ENCODE results near the gene CAMKMT. TPM values are rescaled to one million over a fixed set of nuclear protein-coding genes. Genes with fewer than 3 reads are reported as not detected.

The CAMKMT gene
- total RNA-seq, 1 experiment from 2014 or later: 17.4 TPM

DNA sequence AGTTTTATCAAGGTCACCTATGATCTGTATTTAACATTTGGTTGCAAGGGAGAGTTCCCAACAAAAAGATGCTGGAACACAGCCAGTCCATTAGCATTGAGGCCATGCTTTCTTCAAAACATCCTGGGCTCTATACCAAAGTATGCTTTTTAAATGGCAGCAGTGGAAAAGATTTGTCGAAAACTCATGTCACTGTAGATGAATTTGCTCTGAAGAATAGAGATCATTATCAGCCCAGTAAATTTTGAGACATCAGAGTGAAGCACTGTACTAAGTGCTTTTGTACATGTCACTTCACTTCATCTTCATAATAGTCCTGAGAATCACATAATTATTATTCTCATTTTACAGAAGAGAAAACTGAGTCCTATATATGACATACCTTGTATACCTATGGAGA lies 189.8 kb downstream of the CAMKMT start:
- no peak overlapping the region for H3K27ac ChIP-seq (ENCODE audit: insufficient read length, low read depth, low read length)
- peaks cover 0 to 4% (median 3%) of the 10 kb centered on the region in 3 experiments; a peak in 4 of 7 replicates for H3K36me3 Mint-ChIP-seq (ENCODE audit: insufficient read depth in 1 of 3, low read depth in 3 of 3)
- no CpG with 5 or more reads among the region's 1 CpG for WGBS (ENCODE audit: extremely low coverage, insufficient read length, low lambda C conversion rate)
- no peaks in the 10 kb centered on the region for H3K27me3 ChIP-seq (ENCODE audit: insufficient read depth, low read length)
- H2AFZ ChIP-seq (ENCODE audit: low read length): no peak overlapping the region
- H3K9me3 Mint-ChIP-seq: peaks cover 1 to 3% of the 10 kb centered on the region in 2 experiments; a peak in 2 of 5 replicates
- no peak overlapping the region for H4K8ac ChIP-seq (replicated peaks; ENCODE audit: insufficient read length, low read depth, low read length)
- H3K4me2 ChIP-seq (ENCODE audit: insufficient read depth, insufficient read length, low read length): no peak overlapping the region
- no peak overlapping the region for H2BK15ac ChIP-seq (ENCODE audit: low read depth, low read length)
- H3K79me1 ChIP-seq (ENCODE audit: insufficient read depth, low read depth, low read length, poor library complexity, severe bottlenecking): no peaks in the 10 kb centered on the region
- no peak overlapping the region for H3K9ac ChIP-seq (ENCODE audit: extremely low read depth, insufficient read length, low read length)
- no peaks in the 10 kb centered on the region for H4K20me1 ChIP-seq (ENCODE audit: control insufficient read depth, insufficient read depth, insufficient read length)
- no peak overlapping the region for H3K4me3 Mint-ChIP-seq
- H3K18ac ChIP-seq (ENCODE audit: insufficient read length, low read depth, low read length): no peak overlapping the region
- peaks cover 8% of the 10 kb centered on the region; the same call in 1 of the 2 replicates for H3K4me1 ChIP-seq (ENCODE audit: insufficient read depth, low read length)
- no peak overlapping the region for H2AK5ac ChIP-seq (ENCODE audit: insufficient read length, low read length)
- no peaks in the 10 kb centered on the region for H3K27me3 Mint-ChIP-seq (ENCODE audit: low read depth)
- no peak overlapping the region for H4K5ac ChIP-seq (ENCODE audit: insufficient read length, low read depth, low read length)
- H3K4me1 Mint-ChIP-seq: peaks cover 36 to 39% of the 10 kb centered on the region in 2 experiments
- H3K23ac ChIP-seq (ENCODE audit: insufficient read length, low read depth, low read length): no peak overlapping the region
- TF ChIP-seq, protein P1, sequence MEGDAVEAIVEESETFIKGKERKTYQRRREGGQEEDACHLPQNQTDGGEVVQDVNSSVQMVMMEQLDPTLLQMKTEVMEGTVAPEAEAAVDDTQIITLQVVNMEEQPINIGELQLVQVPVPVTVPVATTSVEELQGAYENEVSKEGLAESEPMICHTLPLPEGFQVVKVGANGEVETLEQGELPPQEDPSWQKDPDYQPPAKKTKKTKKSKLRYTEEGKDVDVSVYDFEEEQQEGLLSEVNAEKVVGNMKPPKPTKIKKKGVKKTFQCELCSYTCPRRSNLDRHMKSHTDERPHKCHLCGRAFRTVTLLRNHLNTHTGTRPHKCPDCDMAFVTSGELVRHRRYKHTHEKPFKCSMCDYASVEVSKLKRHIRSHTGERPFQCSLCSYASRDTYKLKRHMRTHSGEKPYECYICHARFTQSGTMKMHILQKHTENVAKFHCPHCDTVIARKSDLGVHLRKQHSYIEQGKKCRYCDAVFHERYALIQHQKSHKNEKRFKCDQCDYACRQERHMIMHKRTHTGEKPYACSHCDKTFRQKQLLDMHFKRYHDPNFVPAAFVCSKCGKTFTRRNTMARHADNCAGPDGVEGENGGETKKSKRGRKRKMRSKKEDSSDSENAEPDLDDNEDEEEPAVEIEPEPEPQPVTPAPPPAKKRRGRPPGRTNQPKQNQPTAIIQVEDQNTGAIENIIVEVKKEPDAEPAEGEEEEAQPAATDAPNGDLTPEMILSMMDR (conservative IDR thresholded peaks at IDR 0.05): no peak
- no peak overlapping the region for H3K56ac ChIP-seq (ENCODE audit: insufficient read length, low read depth, low read length)
- H3K27ac Mint-ChIP-seq: no peak overlapping the region
- H3K4ac ChIP-seq (ENCODE audit: low read depth, low read length): no peak overlapping the region
- H3T11ph ChIP-seq (ENCODE audit: low read length): no peak overlapping the region
- no peak for DNase-seq
- H2BK120ac ChIP-seq (ENCODE audit: low read depth, low read length, poor library complexity, severe bottlenecking): no peak overlapping the region
- H2BK12ac ChIP-seq (ENCODE audit: insufficient read length, low read depth, low read length): no peak overlapping the region
- no peak overlapping the region for H4K91ac ChIP-seq (ENCODE audit: insufficient read length, low read depth, low read length)
- no peaks in the 10 kb centered on the region for H3K9me3 ChIP-seq (ENCODE audit: control insufficient read depth, low read depth, low read length)
- no peak overlapping the region for H2BK20ac ChIP-seq (ENCODE audit: low read depth, low read length, poor library complexity, severe bottlenecking)
- no peaks in the 10 kb centered on the region for H3K79me2 ChIP-seq (ENCODE audit: insufficient read depth, low read length)
- H3K14ac ChIP-seq (ENCODE audit: insufficient read depth, low read length): no peak overlapping the region
- H2BK5ac ChIP-seq (ENCODE audit: insufficient read length, low read length): no peak overlapping the region
- no peaks in the 10 kb centered on the region for H3K23me2 ChIP-seq (ENCODE audit: insufficient read length, low read depth, low read length, poor library complexity, severe bottlenecking)

Measured in H9 (cell line).